ENCODE measurements around the gene KDM4B.

The KDM4B gene

GRCh38 chr19:5137114-5137513 is 168.2 kb downstream of the KDM4B start:
- no peak for DNase-seq (ENCODE audit: low read depth)

- DNase-seq (ENCODE audit: low read depth) = no peak
These were observed 168.7 kb downstream of the KDM4B start for GRCh38 chr19:5137571-5138124.

GRCh38 chr19:5138606-5139582 is 170.0 kb downstream of the KDM4B start:
- peak; percentile 26 for DNase-seq (ENCODE audit: low read depth)

- DNase-seq (ENCODE audit: low read depth) = no peak
These were observed 170.8 kb downstream of the KDM4B start for GRCh38 chr19:5139583-5140325.

GRCh38 chr19:5141129-5141849 is 172.4 kb downstream of the KDM4B start:
- DNase-seq (ENCODE audit: low read depth) = no peak

- no peak for DNase-seq (ENCODE audit: low read depth)
These were observed 173.2 kb downstream of the KDM4B start for GRCh38 chr19:5141850-5142724.

GRCh38 chr19:5142725-5143097 is 173.8 kb downstream of the KDM4B start:
- DNase-seq (ENCODE audit: low read depth) = no peak

- DNase-seq (ENCODE audit: low read depth) = no peak
These were observed 174.8 kb downstream of the KDM4B start for GRCh38 chr19:5143471-5144411.

- DNase-seq (ENCODE audit: low read depth) = no peak
These were observed 175.7 kb downstream of the KDM4B start for GRCh38 chr19:5144545-5145179.

GRCh38 chr19:5145521-5146511 is 176.9 kb downstream of the KDM4B start:
- DNase-seq (ENCODE audit: low read depth) = no peak

GRCh38 chr19:5147074-5147977 is 178.4 kb downstream of the KDM4B start:
- DNase-seq (ENCODE audit: low read depth) = no peak

- DNase-seq (ENCODE audit: low read depth) = no peak
These were observed 179.3 kb downstream of the KDM4B start for GRCh38 chr19:5147978-5148793.

- no peak for DNase-seq (ENCODE audit: low read depth)
These were observed 179.9 kb downstream of the KDM4B start for GRCh38 chr19:5148794-5149190.

- DNase-seq (ENCODE audit: low read depth) = no peak
These were observed 180.6 kb downstream of the KDM4B start for GRCh38 chr19:5149508-5149907.

GRCh38 chr19:5149932-5150901 is 181.3 kb downstream of the KDM4B start:
- DNase-seq (ENCODE audit: low read depth) = no peak

Data from stimulated activated CD4-positive, alpha-beta T cell treated with anti-CD3 and anti-CD28 coated beads, Interleukin-2, amount 100 ng/mL, for 4 hours (primary cell).